ENCODE data around the gene RPL36. TPM values are rescaled to one million over a fixed set of nuclear protein-coding genes. Genes with fewer than 3 reads are reported as not detected.

The RPL36 gene
- 944 and 1,033 TPM in 2 replicates for total RNA-seq
- polyA plus RNA-seq = 835 and 1,084 TPM in 2 replicates
- 561 and 877 TPM in 2 replicates for polyA plus RNA-seq (2011; cell fraction: cytosol; rRNA removed)
- 224 and 232 TPM in 2 replicates for polyA plus RNA-seq (2011; cell fraction: nucleus; rRNA removed)
- 1,177 and 1,852 TPM in 2 replicates for polyA plus RNA-seq (2012)
- polyA minus RNA-seq = 208 and 264 TPM in 2 replicates
- polyA minus RNA-seq (2011; cell fraction: cytosol; rRNA and poly(A)+ RNA removed) = 889 TPM
- polyA minus RNA-seq (2011; cell fraction: nucleus; rRNA and poly(A)+ RNA removed) = 50.3 and 106 TPM in 2 replicates
- percentile 70 among the genes with signal in this experiment for Bru-seq, nascent RNA
- percentile 86 among the genes with signal in this experiment for BruChase-seq, experiment 1, labeled RNA remaining after a 6-hour chase
- percentile 68 among the genes with signal in this experiment for BruChase-seq, experiment 2, labeled RNA remaining after a 2-hour chase
- long read RNA-seq, transcript RPL36-201 (4 exons, 707 nt) = major isoform, 1,557 of 1,804 reads
- long read RNA-seq, transcript RPL36-202 (3 exons, 556 nt) = minor isoform, 149 of 1,804 reads
- long read RNA-seq, partial matches to known transcripts = 37 of 1,804 reads
- long read RNA-seq, other reads (novel, unspliced or antisense) = 61 of 1,804 reads

- Histone ChIP-seq H3K4me1 (ENCODE audit: control insufficient read depth, extremely low read depth, insufficient read depth, low read length) (peaks cover 8% of the 10 kb centered on the region), H3K9me3 (replicated peaks; ENCODE audit: control insufficient read depth, insufficient read depth, low read length) (no peaks in the 10 kb centered on the region), H4K20me1 (replicated peaks; ENCODE audit: control insufficient read depth, extremely low read depth, insufficient read depth, low read length) (no peaks in the 10 kb centered on the region), H3K9me1 (replicated peaks; ENCODE audit: control insufficient read depth, extremely low read depth, insufficient read depth, low read length) (no peaks in the 10 kb centered on the region), H3K4me3 (replicated peaks in 1 of 3; ENCODE audit: insufficient read depth in 1 of 3, low read depth in 1 of 3, low read length in 3 of 3) (peak within 1 kb of the TSS; percentile 74 to 87 (median 78)), H3K27me3 (ENCODE audit: control insufficient read depth in 2 of 2, insufficient read depth in 2 of 2, low read length in 2 of 2) (no peaks in the 10 kb centered on the region), H3K79me2 (ENCODE audit: control insufficient read depth, insufficient read depth, low read length) (peaks cover 50% of the 10 kb centered on the region), H3K36me3 (ENCODE audit: control insufficient read depth in 2 of 2, extremely low read depth in 1 of 2, insufficient read depth in 2 of 2, low read length in 2 of 2) (peaks cover 8 to 34% of the 10 kb centered on the region in 2 experiments), H2AFZ (ENCODE audit: low read depth, low read length) (peak within 1 kb of the TSS; percentile 54), H3K4me2 (ENCODE audit: insufficient read depth, low read length) (peak within 1 kb of the TSS; percentile 51), H3K9ac (replicated peaks; ENCODE audit: extremely low read depth, insufficient read depth, low read length) (peak within 1 kb of the TSS; percentile 81), H3K27ac (ENCODE audit: insufficient read depth, low read depth, low read length) (peak within 1 kb of the TSS; percentile 79)
- POLR2A ChIA-PET = interaction anchor here (0.8 to 1.6 kb wide), 8 partner anchors 10 to 214 kb away, joined by 3 to 7 read pairs (median 4); partner anchors contain the start of genes CATSPERD, LONP1, SAFB and SAFB2
- TF ChIP-seq MYC (IDR thresholded peaks at IDR 0.05; ENCODE audit: low read depth, low read length) (peak; percentile 71), POLR2AphosphoS5 (IDR thresholded peaks at IDR 0.05; ENCODE audit: insufficient read depth, low read depth, low read length) (peak; percentile 99), POLR2A (IDR thresholded peaks at IDR 0.05; ENCODE audit: low read depth, low read length) (peak; percentile 98), GATA2 (IDR thresholded peaks at IDR 0.05; ENCODE audit: insufficient read depth, insufficient read length, low read depth, low read length) (no peak), FOS (IDR thresholded peaks at IDR 0.05; ENCODE audit: borderline replicate concordance, insufficient read depth, low read length) (no peak), JUN (IDR thresholded peaks at IDR 0.05; ENCODE audit: borderline replicate concordance, insufficient read depth, insufficient read length, low read depth) (no peak), MAX (IDR thresholded peaks at IDR 0.05; ENCODE audit: insufficient read depth, insufficient read length) (peak; percentile 35), EZH2 (IDR thresholded peaks at IDR 0.05; ENCODE audit: borderline replicate concordance, low read depth, low read length, severe bottlenecking) (no peak)
- TF ChIP-seq, protein P1, sequence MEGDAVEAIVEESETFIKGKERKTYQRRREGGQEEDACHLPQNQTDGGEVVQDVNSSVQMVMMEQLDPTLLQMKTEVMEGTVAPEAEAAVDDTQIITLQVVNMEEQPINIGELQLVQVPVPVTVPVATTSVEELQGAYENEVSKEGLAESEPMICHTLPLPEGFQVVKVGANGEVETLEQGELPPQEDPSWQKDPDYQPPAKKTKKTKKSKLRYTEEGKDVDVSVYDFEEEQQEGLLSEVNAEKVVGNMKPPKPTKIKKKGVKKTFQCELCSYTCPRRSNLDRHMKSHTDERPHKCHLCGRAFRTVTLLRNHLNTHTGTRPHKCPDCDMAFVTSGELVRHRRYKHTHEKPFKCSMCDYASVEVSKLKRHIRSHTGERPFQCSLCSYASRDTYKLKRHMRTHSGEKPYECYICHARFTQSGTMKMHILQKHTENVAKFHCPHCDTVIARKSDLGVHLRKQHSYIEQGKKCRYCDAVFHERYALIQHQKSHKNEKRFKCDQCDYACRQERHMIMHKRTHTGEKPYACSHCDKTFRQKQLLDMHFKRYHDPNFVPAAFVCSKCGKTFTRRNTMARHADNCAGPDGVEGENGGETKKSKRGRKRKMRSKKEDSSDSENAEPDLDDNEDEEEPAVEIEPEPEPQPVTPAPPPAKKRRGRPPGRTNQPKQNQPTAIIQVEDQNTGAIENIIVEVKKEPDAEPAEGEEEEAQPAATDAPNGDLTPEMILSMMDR (IDR thresholded peaks at IDR 0.05; ENCODE audit: extremely low read depth in 1 of 2, insufficient read depth in 1 of 2, low read depth in 1 of 2, low read length in 2 of 2) = peak; percentile 99 to 100
- intact Hi-C loops (cut with micrococcal nuclease) (loop anchor here (1.0 kb wide), 3 partner anchors 10 to 104 kb away; partner anchors contain the start of genes CATSPERD, LONP1 and MICOS13), dilution Hi-C loops (cut with MboI; ENCODE audit: extremely low pct_ligation_motif_present, low sequenced_read_pairs) (no loop called here)
- FAIRE-seq (peak; percentile 99), DNase-seq (ENCODE audit: low read depth, low spot score) (peak; percentile 99)
- CTCF ChIA-PET = interaction anchor here (0.6 to 1.6 kb wide), 19 partner anchors 9 to 137 kb away, joined by 3 to 9 read pairs (median 3); partner anchors contain the start of genes CATSPERD, LONP1, MICOS13 and SAFB2
- BruUV-seq (replicated peaks) = TSS peak; percentile 76
These were observed at the start of gene RPL36 for GRCh38 chr19:5690125-5690954. TSS of gene RPL36 (plus strand) at chr19:5690295. CDS start at chr19:5690508, 213 bp downstream.
